Measurements from ENCODE around the gene PRKCA.

- TF ChIP-seq TCF7L2 (IDR thresholded peaks at IDR 0.05; ENCODE audit: low read depth, low read length) (no peak), PHB2 (IDR thresholded peaks at IDR 0.05; ENCODE audit: low read depth) (no peak), HBP1 (CRISPR knock-in tag; IDR thresholded peaks at IDR 0.05) (no peak), ZNF561 (CRISPR knock-in tag; conservative IDR thresholded peaks at IDR 0.05) (no peak), PCBP1 (IDR thresholded peaks at IDR 0.05; ENCODE audit: low read depth, low read length, poor library complexity, severe bottlenecking) (no peak), NFIC (IDR thresholded peaks at IDR 0.05) (no peak), XRCC5 (IDR thresholded peaks at IDR 0.05; ENCODE audit: low read depth, low read length) (no peak), EP300 (IDR thresholded peaks at IDR 0.05; ENCODE audit: low read length) (no peak), ZNF134 (CRISPR knock-in tag; conservative IDR thresholded peaks at IDR 0.05) (no peak), CEBPB (tag; IDR thresholded peaks at IDR 0.05) (no peak), NFYB (IDR thresholded peaks at IDR 0.05; ENCODE audit: extremely low read depth, insufficient read length) (no peak), ZBTB43 (CRISPR knock-in tag; IDR thresholded peaks at IDR 0.05) (no peak), UBTF (IDR thresholded peaks at IDR 0.05; ENCODE audit: borderline replicate concordance in 1 of 2, low read depth in 2 of 2, low read length in 2 of 2) (no peak)
Measured at GRCh38 chr17:66445229-66445628, 142.8 kb downstream of the PRKCA start.

Measured in K562 (cell line).